ENCODE results near the gene A2ML1. TPM values are rescaled to one million over a fixed set of nuclear protein-coding genes. Genes with fewer than 3 reads are reported as not detected.
"Not testable (repeated sequence)": the region's sequence is repeated elsewhere in the genome, so short reads cannot be mapped to it uniquely, and the experiment has no call there.

A2ML1 gene
- total and polyA plus RNA-seq, 2 donors (not counting 1 experiment from before 2014, with no cell fraction given), result not detected

GRCh38 chr12:8917031-8917430 lies 94.6 kb downstream of the A2ML1 start:
- Histone ChIP-seq H3K9ac (ENCODE audit: insufficient read depth, low read length) (no peak overlapping the region), H2AFZ (ENCODE audit: low read length) (no peak overlapping the region)
- no peak for DNase-seq (ENCODE audit: low read depth in 2 of 2)

GRCh38 chr12:8917751-8918150 lies 95.3 kb downstream of the A2ML1 start:
- no peak overlapping the region for H3K27ac ChIP-seq (ENCODE audit: insufficient read depth, low read length)
- TF ChIP-seq EZH2 (IDR thresholded peaks at IDR 0.05; ENCODE audit: low read length, missing control alignments) (no peak), CTCF (conservative IDR thresholded peaks at IDR 0.05 in 1 of 2, IDR thresholded peaks at IDR 0.05 in 1 of 2; ENCODE audit: low read depth in 1 of 2, low read length in 2 of 2) (no peak)
- no peak overlapping the region for H3K4me2 ChIP-seq (ENCODE audit: extremely low read depth, insufficient read depth, low read length)
- H3K79me2 ChIP-seq (ENCODE audit: control insufficient read depth, insufficient read depth, low read length), result no peaks in the 10 kb centered on the region
- no peaks in the 10 kb centered on the region for H3K27me3 ChIP-seq (ENCODE audit: control insufficient read depth, insufficient read depth, low read length)
- no peaks in the 10 kb centered on the region for H3K9me3 ChIP-seq (ENCODE audit: control insufficient read depth, insufficient read depth, low read depth, low read length)
- peak in 1 of 2 donors; percentile 5 for DNase-seq (ENCODE audit: low read depth in 2 of 2)
- H3K4me3 ChIP-seq (replicated peaks in 1 of 4; ENCODE audit: control extremely low read depth in 1 of 4, insufficient read depth in 1 of 4, low read depth in 3 of 4, low read length in 4 of 4), result no peak overlapping the region
- no peak overlapping the region for H3K9ac ChIP-seq (ENCODE audit: insufficient read depth, low read length)
- no peak overlapping the region for H2AFZ ChIP-seq (ENCODE audit: low read length)
- H3K4me1 ChIP-seq (ENCODE audit: control insufficient read depth, extremely low read depth, insufficient read depth, low read length), result peaks cover 2% of the 10 kb centered on the region
- no peaks in the 10 kb centered on the region for H3K36me3 ChIP-seq (ENCODE audit: control insufficient read depth, insufficient read depth, low read length)
- H4K20me1 ChIP-seq (ENCODE audit: control insufficient read depth, extremely low read depth, insufficient read depth, low read length), result no peaks in the 10 kb centered on the region

More at GRCh38 chr12:8917031-8917430, 94.6 kb downstream of the A2ML1 start:
- Histone ChIP-seq H3K36me3 (ENCODE audit: control insufficient read depth, insufficient read depth, low read length) (no peaks in the 10 kb centered on the region), H3K79me2 (ENCODE audit: control insufficient read depth, insufficient read depth, low read length) (no peaks in the 10 kb centered on the region), H3K4me1 (ENCODE audit: control insufficient read depth, extremely low read depth, insufficient read depth, low read length) (peaks cover 2% of the 10 kb centered on the region), H4K20me1 (ENCODE audit: control insufficient read depth, extremely low read depth, insufficient read depth, low read length) (no peaks in the 10 kb centered on the region), H3K27me3 (ENCODE audit: control insufficient read depth, insufficient read depth, low read length) (no peaks in the 10 kb centered on the region), H3K4me2 (ENCODE audit: extremely low read depth, insufficient read depth, low read length) (no peak overlapping the region), H3K27ac (ENCODE audit: insufficient read depth, low read length) (no peak overlapping the region), H3K4me3 (replicated peaks in 1 of 4; ENCODE audit: control extremely low read depth in 1 of 4, insufficient read depth in 1 of 4, low read depth in 3 of 4, low read length in 4 of 4) (no peak overlapping the region), H3K9me3 (ENCODE audit: control insufficient read depth, insufficient read depth, low read depth, low read length) (no peaks in the 10 kb centered on the region)
- TF ChIP-seq CTCF (conservative IDR thresholded peaks at IDR 0.05 in 1 of 2, IDR thresholded peaks at IDR 0.05 in 1 of 2; ENCODE audit: low read depth in 1 of 2, low read length in 2 of 2) (no peak), EZH2 (IDR thresholded peaks at IDR 0.05; ENCODE audit: low read length, missing control alignments) (no peak)

DNA sequence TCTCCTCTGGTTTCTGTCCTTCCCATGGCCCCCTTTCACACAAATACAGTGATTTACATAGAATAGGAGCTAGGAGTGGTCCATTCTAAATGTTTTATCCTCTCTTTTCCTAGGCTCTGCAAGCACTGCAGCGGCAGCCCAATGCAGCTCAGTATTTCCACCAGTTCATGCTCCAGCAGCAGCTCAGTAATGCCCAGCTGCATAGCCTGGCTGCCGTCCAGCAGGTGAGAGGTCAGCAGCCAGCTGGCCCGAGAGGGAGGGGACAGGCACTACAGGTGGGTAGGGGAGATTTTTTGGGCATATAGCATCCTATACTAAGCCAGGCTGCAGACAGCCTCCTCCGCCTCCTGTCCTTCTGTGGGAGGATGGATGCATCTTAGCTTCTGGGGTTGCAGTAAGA lies 97.2 kb downstream of the A2ML1 start:
- not testable (repeated sequence) for H3K36me3 ChIP-seq (ENCODE audit: control insufficient read depth, insufficient read depth, low read length); H3K4me3 ChIP-seq (replicated peaks in 1 of 4; ENCODE audit: control extremely low read depth in 1 of 4, insufficient read depth in 1 of 4, low read depth in 3 of 4, low read length in 4 of 4); H2AFZ ChIP-seq (ENCODE audit: low read length); H3K27ac ChIP-seq (ENCODE audit: insufficient read depth, low read length); H3K9ac ChIP-seq (ENCODE audit: insufficient read depth, low read length); H3K9me3 ChIP-seq (ENCODE audit: control insufficient read depth, insufficient read depth, low read depth, low read length); H3K79me2 ChIP-seq (ENCODE audit: control insufficient read depth, insufficient read depth, low read length); H3K4me2 ChIP-seq (ENCODE audit: extremely low read depth, insufficient read depth, low read length); H3K27me3 ChIP-seq (ENCODE audit: control insufficient read depth, insufficient read depth, low read length); H4K20me1 ChIP-seq (ENCODE audit: control insufficient read depth, extremely low read depth, insufficient read depth, low read length); DNase-seq (ENCODE audit: low read depth in 2 of 2); H3K4me1 ChIP-seq (ENCODE audit: control insufficient read depth, extremely low read depth, insufficient read depth, low read length)

Measured in fibroblast of lung (primary cell).